Measurements from ENCODE around the gene SGMS1. TPM values are rescaled to one million over a fixed set of nuclear protein-coding genes. Genes with fewer than 3 reads are reported as not detected.

The SGMS1 gene
- total and polyA plus RNA-seq, 2 donors (not counting 3 experiments of a cell fraction or from before 2014, with no cell fraction given): 9.7 to 23.7 TPM

- no peak overlapping the region for H2AFZ ChIP-seq (ENCODE audit: low read depth, low read length)
- dilution Hi-C loops (cut with MboI; ENCODE audit: extremely low pct_ligation_motif_present, low sequenced_read_pairs): no loop called here
- no peaks in the 10 kb centered on the region for H4K20me1 ChIP-seq (replicated peaks; ENCODE audit: control insufficient read depth, extremely low read depth, insufficient read depth, low read length)
- no peak overlapping the region for H3K4me2 ChIP-seq (ENCODE audit: insufficient read depth, low read length)
- no peaks in the 10 kb centered on the region for H3K9me3 ChIP-seq (replicated peaks; ENCODE audit: control insufficient read depth, insufficient read depth, low read length)
- ChIA-PET CTCF (interaction anchor here (0.8 to 2.0 kb wide), 7 partner anchors 12 to 193 kb away, joined by 3 to 9 read pairs (median 3); no protein-coding TSS in a partner anchor), POLR2A (no interaction called here)
- no peak for TF ChIP-seq GATA2 (IDR thresholded peaks at IDR 0.05; ENCODE audit: insufficient read depth, insufficient read length, low read depth, low read length)
- H3K36me3 ChIP-seq (ENCODE audit: control insufficient read depth in 2 of 2, extremely low read depth in 1 of 2, insufficient read depth in 2 of 2, low read length in 2 of 2): no peaks in the 10 kb centered on the region
- DNase-seq (ENCODE audit: low read depth, low spot score): peak; percentile 3
- no TSS peak for BruUV-seq (replicated peaks)
- no peak overlapping the region for H3K9ac ChIP-seq (replicated peaks; ENCODE audit: extremely low read depth, insufficient read depth, low read length)
- H3K27me3 ChIP-seq (ENCODE audit: control insufficient read depth in 2 of 2, insufficient read depth in 2 of 2, low read length in 2 of 2): no peaks in the 10 kb centered on the region
- H3K9me1 ChIP-seq (replicated peaks; ENCODE audit: control insufficient read depth, extremely low read depth, insufficient read depth, low read length): no peaks in the 10 kb centered on the region
- H3K4me1 ChIP-seq (ENCODE audit: control insufficient read depth, extremely low read depth, insufficient read depth, low read length): peaks cover 18% of the 10 kb centered on the region
- no peak overlapping the region for H3K4me3 ChIP-seq (replicated peaks in 1 of 3; ENCODE audit: insufficient read depth in 1 of 3, low read depth in 1 of 3, low read length in 3 of 3)
- intact Hi-C loops (cut with micrococcal nuclease): no loop called here
- no peak for FAIRE-seq
- H3K79me2 ChIP-seq (ENCODE audit: control insufficient read depth, insufficient read depth, low read length): no peaks in the 10 kb centered on the region
- H3K27ac ChIP-seq (ENCODE audit: insufficient read depth, low read depth, low read length): no peak overlapping the region
Measured at GRCh38 chr10:50432211-50433009, 191.3 kb downstream of the SGMS1 start.

- Histone ChIP-seq H3K4me3 (replicated peaks in 1 of 3; ENCODE audit: insufficient read depth in 1 of 3, low read depth in 1 of 3, low read length in 3 of 3) (no peak overlapping the region), H3K4me1 (ENCODE audit: control insufficient read depth, extremely low read depth, insufficient read depth, low read length) (peaks cover 18% of the 10 kb centered on the region), H3K4me2 (ENCODE audit: insufficient read depth, low read length) (peak overlapping the region; percentile 62), H4K20me1 (replicated peaks; ENCODE audit: control insufficient read depth, extremely low read depth, insufficient read depth, low read length) (no peaks in the 10 kb centered on the region), H3K9me3 (replicated peaks; ENCODE audit: control insufficient read depth, insufficient read depth, low read length) (no peaks in the 10 kb centered on the region), H3K27ac (ENCODE audit: insufficient read depth, low read depth, low read length) (peak overlapping the region; percentile 7), H3K9me1 (replicated peaks; ENCODE audit: control insufficient read depth, extremely low read depth, insufficient read depth, low read length) (no peaks in the 10 kb centered on the region), H2AFZ (ENCODE audit: low read depth, low read length) (no peak overlapping the region), H3K79me2 (ENCODE audit: control insufficient read depth, insufficient read depth, low read length) (no peaks in the 10 kb centered on the region), H3K36me3 (ENCODE audit: control insufficient read depth in 2 of 2, extremely low read depth in 1 of 2, insufficient read depth in 2 of 2, low read length in 2 of 2) (no peaks in the 10 kb centered on the region), H3K27me3 (ENCODE audit: control insufficient read depth in 2 of 2, insufficient read depth in 2 of 2, low read length in 2 of 2) (no peaks in the 10 kb centered on the region), H3K9ac (replicated peaks; ENCODE audit: extremely low read depth, insufficient read depth, low read length) (no peak overlapping the region)
- intact Hi-C loops (cut with micrococcal nuclease): loop anchor here (1.0 kb wide), 1 partner anchor 13 kb away; no protein-coding TSS in a partner anchor
- no peak for TF ChIP-seq FOS (IDR thresholded peaks at IDR 0.05; ENCODE audit: borderline replicate concordance, insufficient read depth, low read length)
- TF ChIP-seq POLR2AphosphoS5 (IDR thresholded peaks at IDR 0.05; ENCODE audit: insufficient read depth, low read depth, low read length): no peak
- no peak for TF ChIP-seq MYC (IDR thresholded peaks at IDR 0.05; ENCODE audit: low read depth, low read length)
- no peak for TF ChIP-seq EZH2 (IDR thresholded peaks at IDR 0.05; ENCODE audit: borderline replicate concordance, low read depth, low read length, severe bottlenecking)
- TF ChIP-seq JUN (IDR thresholded peaks at IDR 0.05; ENCODE audit: borderline replicate concordance, insufficient read depth, insufficient read length, low read depth): no peak
- no peak for TF ChIP-seq CTCF (IDR thresholded peaks at IDR 0.05; ENCODE audit: extremely low read depth in 1 of 2, insufficient read depth in 1 of 2, low read depth in 1 of 2, low read length in 2 of 2)
- TF ChIP-seq MAX (IDR thresholded peaks at IDR 0.05; ENCODE audit: insufficient read depth, insufficient read length): no peak
- no peak for TF ChIP-seq GATA2 (IDR thresholded peaks at IDR 0.05; ENCODE audit: insufficient read depth, insufficient read length, low read depth, low read length)
- no peak for TF ChIP-seq POLR2A (IDR thresholded peaks at IDR 0.05; ENCODE audit: low read depth, low read length)
- CTCF ChIA-PET: interaction anchor here (0.8 to 2.0 kb wide), 8 partner anchors 11 to 194 kb away, joined by 3 to 9 read pairs (median 4); no protein-coding TSS in a partner anchor
- FAIRE-seq: peak; percentile 63
- POLR2A ChIA-PET: interaction anchor here (0.9 kb wide), 1 partner anchor 14 kb away, joined by 4 read pairs; no protein-coding TSS in a partner anchor
- dilution Hi-C loops (cut with MboI; ENCODE audit: extremely low pct_ligation_motif_present, low sequenced_read_pairs): no loop called here
- DNase-seq (ENCODE audit: low read depth, low spot score): peak; percentile 69
- no TSS peak for BruUV-seq (replicated peaks)
Measured at GRCh38 chr10:50431791-50432190, 192.0 kb downstream of the SGMS1 start.

Measured in endothelial cell of umbilical vein (primary cell).